Upper lobe of left lung (tissue), 4 donors: ENCODE results near the gene GPC4.

Source experiments
- EP300 ChIP-seq, 4 donors: sonication (generic); formaldehyde crosslinking; IDR thresholded peaks; one replicate each; pipeline ENCODE4 v1.5.1; 2017; ENCODE audit warnings: antibody characterized with exemption in 4 of 4, control low read depth in 2 of 4
- POLR2A ChIP-seq, 4 donors: fragments of 450-650 bp; IDR thresholded peaks; one replicate each; pipeline ENCODE4 v1.5.1; 2016 to 2017; ENCODE audit warnings: antibody characterized with exemption in 4 of 4, mild to moderate bottlenecking in 2 of 4
- POLR2AphosphoS5 ChIP-seq, 2 donors: sonication (generic); formaldehyde crosslinking; IDR thresholded peaks; one replicate each; pipeline ENCODE4 v1.5.1; 2017; ENCODE audit warnings: antibody characterized with exemption in 2 of 2
- TF ChIP-seq, protein P1 (sequence below), 6 experiments: fragments of 450-650 bp in 4 of 6; fragments of 200-600 bp in 2 of 6; sonication (generic) in 2 of 6; IDR thresholded peaks; one replicate each; pipeline ENCODE4 v1.5.1; 2016 to 2019; ENCODE audit warnings: antibody characterized with exemption in 6 of 6

DNA sequence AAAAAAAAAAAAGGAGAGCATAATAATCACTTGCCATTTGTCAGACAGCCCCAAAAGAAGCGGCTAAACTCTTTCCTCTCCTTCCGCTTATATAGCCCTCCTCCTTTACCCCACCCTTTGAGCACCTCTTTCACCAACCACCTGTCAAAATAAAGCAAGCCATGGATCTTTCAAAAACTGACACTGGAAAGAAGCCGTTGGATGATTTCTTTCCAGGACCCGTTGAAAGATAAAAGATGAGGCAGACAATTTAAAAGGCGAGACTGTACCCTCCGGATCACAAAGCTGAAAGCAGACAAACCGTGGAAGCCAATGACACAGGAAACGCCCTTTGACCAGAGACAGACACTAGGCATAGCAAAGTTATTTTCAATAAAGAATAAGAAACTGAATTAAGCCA is 22.6 kb downstream of the GPC4 start:
- TF ChIP-seq, protein P1, sequence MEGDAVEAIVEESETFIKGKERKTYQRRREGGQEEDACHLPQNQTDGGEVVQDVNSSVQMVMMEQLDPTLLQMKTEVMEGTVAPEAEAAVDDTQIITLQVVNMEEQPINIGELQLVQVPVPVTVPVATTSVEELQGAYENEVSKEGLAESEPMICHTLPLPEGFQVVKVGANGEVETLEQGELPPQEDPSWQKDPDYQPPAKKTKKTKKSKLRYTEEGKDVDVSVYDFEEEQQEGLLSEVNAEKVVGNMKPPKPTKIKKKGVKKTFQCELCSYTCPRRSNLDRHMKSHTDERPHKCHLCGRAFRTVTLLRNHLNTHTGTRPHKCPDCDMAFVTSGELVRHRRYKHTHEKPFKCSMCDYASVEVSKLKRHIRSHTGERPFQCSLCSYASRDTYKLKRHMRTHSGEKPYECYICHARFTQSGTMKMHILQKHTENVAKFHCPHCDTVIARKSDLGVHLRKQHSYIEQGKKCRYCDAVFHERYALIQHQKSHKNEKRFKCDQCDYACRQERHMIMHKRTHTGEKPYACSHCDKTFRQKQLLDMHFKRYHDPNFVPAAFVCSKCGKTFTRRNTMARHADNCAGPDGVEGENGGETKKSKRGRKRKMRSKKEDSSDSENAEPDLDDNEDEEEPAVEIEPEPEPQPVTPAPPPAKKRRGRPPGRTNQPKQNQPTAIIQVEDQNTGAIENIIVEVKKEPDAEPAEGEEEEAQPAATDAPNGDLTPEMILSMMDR (IDR thresholded peaks at IDR 0.05): no peak
- TF ChIP-seq POLR2A (IDR thresholded peaks at IDR 0.05) (no peak), POLR2AphosphoS5 (IDR thresholded peaks at IDR 0.05) (no peak), EP300 (IDR thresholded peaks at IDR 0.05) (no peak)
